Adrenal gland (tissue), 5 donors: ENCODE data around the gene ROBO2.

Experiments
- POLR2A ChIP-seq, 2 donors: fragments of 450-650 bp; IDR thresholded peaks; one replicate each; pipeline ENCODE4 v1.6.1; 2017; ENCODE audit warnings: antibody characterized with exemption in 2 of 2, mild to moderate bottlenecking in 2 of 2, moderate library complexity in 1 of 2
- TF ChIP-seq, protein P1 (sequence below), 6 experiments: fragments of 450-650 bp in 4 of 6; fragments of 200-600 bp in 2 of 6; sonication (generic) in 1 of 6; IDR thresholded peaks; 1 replicate in 5 of 6; 2 replicates in 1 of 6; pipeline versions ENCODE4 v1.5.1 to v1.8.0; 2016 to 2021; ENCODE audit warnings: antibody characterized with exemption in 6 of 6, mild to moderate bottlenecking in 2 of 6, moderate library complexity in 1 of 6
- donor health status: DM: no; HTN: no; CAD: no.

DNA sequence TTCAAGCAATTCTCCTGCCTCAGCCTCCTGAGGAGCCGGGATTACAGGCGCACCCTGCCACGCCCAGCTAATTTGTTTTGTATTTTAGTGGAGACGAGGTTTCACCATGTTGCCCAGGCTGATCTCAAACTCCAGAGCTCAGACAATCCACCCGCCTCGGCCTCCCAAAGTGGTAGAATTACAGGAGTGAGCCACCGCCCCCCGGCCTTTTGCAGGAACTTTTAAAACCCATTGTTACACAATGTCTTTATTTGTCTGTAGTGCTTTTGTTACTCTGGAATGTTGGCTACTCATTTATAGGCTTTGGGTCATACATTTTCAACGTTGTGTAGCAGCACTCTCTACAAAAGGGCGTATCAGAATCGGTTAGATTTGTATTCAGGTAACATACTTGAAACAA lies 499.1 kb downstream of the ROBO2 start:
- TF ChIP-seq POLR2A (IDR thresholded peaks at IDR 0.05), result no peak
- TF ChIP-seq, protein P1, sequence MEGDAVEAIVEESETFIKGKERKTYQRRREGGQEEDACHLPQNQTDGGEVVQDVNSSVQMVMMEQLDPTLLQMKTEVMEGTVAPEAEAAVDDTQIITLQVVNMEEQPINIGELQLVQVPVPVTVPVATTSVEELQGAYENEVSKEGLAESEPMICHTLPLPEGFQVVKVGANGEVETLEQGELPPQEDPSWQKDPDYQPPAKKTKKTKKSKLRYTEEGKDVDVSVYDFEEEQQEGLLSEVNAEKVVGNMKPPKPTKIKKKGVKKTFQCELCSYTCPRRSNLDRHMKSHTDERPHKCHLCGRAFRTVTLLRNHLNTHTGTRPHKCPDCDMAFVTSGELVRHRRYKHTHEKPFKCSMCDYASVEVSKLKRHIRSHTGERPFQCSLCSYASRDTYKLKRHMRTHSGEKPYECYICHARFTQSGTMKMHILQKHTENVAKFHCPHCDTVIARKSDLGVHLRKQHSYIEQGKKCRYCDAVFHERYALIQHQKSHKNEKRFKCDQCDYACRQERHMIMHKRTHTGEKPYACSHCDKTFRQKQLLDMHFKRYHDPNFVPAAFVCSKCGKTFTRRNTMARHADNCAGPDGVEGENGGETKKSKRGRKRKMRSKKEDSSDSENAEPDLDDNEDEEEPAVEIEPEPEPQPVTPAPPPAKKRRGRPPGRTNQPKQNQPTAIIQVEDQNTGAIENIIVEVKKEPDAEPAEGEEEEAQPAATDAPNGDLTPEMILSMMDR (IDR thresholded peaks at IDR 0.05), result no peak
